ENCODE measurements around the gene PDCD1LG2.
"Not testable (repeated sequence)": the region's sequence is repeated elsewhere in the genome, so short reads cannot be mapped to it uniquely, and the experiment has no call there.

PDCD1LG2 gene

GRCh38 chr9:5510360-5510931 lies at the start of gene PDCD1LG2:
PDCD1LG2 (plus strand) TSS chr9:5510531; CDS start chr9:5522547, 12,016 bp downstream.
- peak; percentile 44 for DNase-seq (ENCODE audit: low spot score)

GRCh38 chr9:5464831-5465330 lies 45.5 kb upstream of the PDCD1LG2 start:
- not testable (repeated sequence) for DNase-seq (ENCODE audit: low spot score)

- no peak for DNase-seq (ENCODE audit: low spot score)
Observed at GRCh38 chr9:5466005-5466404, 44.3 kb upstream of the PDCD1LG2 start.

GRCh38 chr9:5466766-5467165 lies 43.6 kb upstream of the PDCD1LG2 start:
- DNase-seq (ENCODE audit: low spot score): no peak

GRCh38 chr9:5468850-5469249 lies 41.5 kb upstream of the PDCD1LG2 start:
- no peak for DNase-seq (ENCODE audit: low spot score)

- no peak for DNase-seq (ENCODE audit: low spot score)
Observed at GRCh38 chr9:5470122-5470521, 40.2 kb upstream of the PDCD1LG2 start.

- no peak for DNase-seq (ENCODE audit: low spot score)
Observed at GRCh38 chr9:5470816-5471215, 39.5 kb upstream of the PDCD1LG2 start.

- DNase-seq (ENCODE audit: low spot score): not testable (repeated sequence)
Observed at GRCh38 chr9:5475611-5476010, 34.7 kb upstream of the PDCD1LG2 start.

- DNase-seq (ENCODE audit: low spot score): no peak
Observed at GRCh38 chr9:5478206-5478605, 32.1 kb upstream of the PDCD1LG2 start.

GRCh38 chr9:5479994-5480694 lies 30.2 kb upstream of the PDCD1LG2 start:
- DNase-seq (ENCODE audit: low spot score): no peak

- no peak for DNase-seq (ENCODE audit: low spot score)
Observed at GRCh38 chr9:5480919-5481318, 29.4 kb upstream of the PDCD1LG2 start.

GRCh38 chr9:5481322-5482040 lies 28.9 kb upstream of the PDCD1LG2 start:
- no peak for DNase-seq (ENCODE audit: low spot score)

GRCh38 chr9:5482194-5482593 lies 28.1 kb upstream of the PDCD1LG2 start:
- no peak for DNase-seq (ENCODE audit: low spot score)

GRCh38 chr9:5483306-5483705 lies 27.0 kb upstream of the PDCD1LG2 start:
- no peak for DNase-seq (ENCODE audit: low spot score)

- DNase-seq (ENCODE audit: low spot score): no peak
Observed at GRCh38 chr9:5485378-5486085, 24.8 kb upstream of the PDCD1LG2 start.

GRCh38 chr9:5486988-5487387 lies 23.3 kb upstream of the PDCD1LG2 start:
- DNase-seq (ENCODE audit: low spot score): no peak

GRCh38 chr9:5488221-5489008 lies 21.9 kb upstream of the PDCD1LG2 start:
- DNase-seq (ENCODE audit: low spot score): no peak

GRCh38 chr9:5489630-5490490 lies 20.5 kb upstream of the PDCD1LG2 start:
- no peak for DNase-seq (ENCODE audit: low spot score)

GRCh38 chr9:5492965-5493678 lies 17.2 kb upstream of the PDCD1LG2 start:
- no peak for DNase-seq (ENCODE audit: low spot score)
